ENCODE results near the gene CDC42BPB. TPM values are rescaled to one million over a fixed set of nuclear protein-coding genes. Genes with fewer than 3 reads are reported as not detected.

CDC42BPB gene
- total RNA-seq, 2 donors from 2014 or later, result 66.2 to 102 TPM

GRCh38 chr14:103100281-103101121 lies 43.2 kb upstream of the CDC42BPB start:
- H3K4me1 ChIP-seq, result peaks cover 37% of the 10 kb centered on the region
- no peak overlapping the region for H3K27ac ChIP-seq
- ATAC-seq (no peak), DNase-seq (peak in 1 of 4 donors; percentile 6)
- intact Hi-C loops (cut with DNase I), result loop anchor here (10.0 kb wide), 1 partner anchor 194 kb away; no protein-coding TSS in a partner anchor
- H3K9me3 ChIP-seq, result no peaks in the 10 kb centered on the region
- H3K36me3 ChIP-seq (replicated peaks in 1 of 2; ENCODE audit: insufficient read depth in 1 of 2, low read depth in 2 of 2), result no peaks in the 10 kb centered on the region
- H3K27me3 ChIP-seq, result no peaks in the 10 kb centered on the region
- H3K4me3 ChIP-seq, result no peak overlapping the region
- WGBS, 2 donors, result 76 to 91% methylated on average over 15 to 25 of the region's 25 CpGs
- no peak for TF ChIP-seq CTCF (IDR thresholded peaks at IDR 0.05)
- TF ChIP-seq POLR2A (IDR thresholded peaks at IDR 0.05), result no peak

GRCh38 chr14:103099733-103100280 lies 42.5 kb upstream of the CDC42BPB start:
- intact Hi-C loops (cut with DNase I), result loop anchor here (10.0 kb wide), 1 partner anchor 195 kb away; no protein-coding TSS in a partner anchor
- Histone ChIP-seq H3K4me1 (peaks cover 32% of the 10 kb centered on the region), H3K27me3 (no peaks in the 10 kb centered on the region), H3K27ac (no peak overlapping the region), H3K4me3 (no peak overlapping the region), H3K9me3 (no peaks in the 10 kb centered on the region), H3K36me3 (replicated peaks in 1 of 2; ENCODE audit: insufficient read depth in 1 of 2, low read depth in 2 of 2) (no peaks in the 10 kb centered on the region)
- TF ChIP-seq POLR2A (IDR thresholded peaks at IDR 0.05), result no peak
- TF ChIP-seq CTCF (IDR thresholded peaks at IDR 0.05), result no peak
- DNase-seq (no peak), ATAC-seq (no peak)
- 77 to 93% methylated on average over 3 to 8 of the region's 8 CpGs for WGBS, 2 donors

GRCh38 chr14:103099081-103099732 lies 41.9 kb upstream of the CDC42BPB start:
- no peak overlapping the region for H3K4me3 ChIP-seq
- DNase-seq (peak in 1 of 4 donors; percentile 62), ATAC-seq (peak; percentile 26)
- H3K9me3 ChIP-seq, result no peaks in the 10 kb centered on the region
- 11 to 30% methylated on average over 7 to 12 of the region's 12 CpGs for WGBS, 2 donors
- no peak overlapping the region for H3K27ac ChIP-seq
- no peaks in the 10 kb centered on the region for H3K36me3 ChIP-seq (replicated peaks in 1 of 2; ENCODE audit: insufficient read depth in 1 of 2, low read depth in 2 of 2)
- H3K27me3 ChIP-seq, result no peaks in the 10 kb centered on the region
- TF ChIP-seq POLR2A (IDR thresholded peaks at IDR 0.05) (no peak), CTCF (IDR thresholded peaks at IDR 0.05) (peak in 3 of 7 experiments; percentile 13 to 35 (median 26))
- H3K4me1 ChIP-seq, result peaks cover 26% of the 10 kb centered on the region
- intact Hi-C loops (cut with DNase I), result no loop called here

- no peak overlapping the region for H3K27ac ChIP-seq
- H3K4me3 ChIP-seq, result no peak overlapping the region
- ATAC-seq (no peak), DNase-seq (peak in 1 of 4 donors; percentile 8)
- TF ChIP-seq CTCF (IDR thresholded peaks at IDR 0.05), result no peak
- TF ChIP-seq POLR2A (IDR thresholded peaks at IDR 0.05), result no peak
- 75 to 76% methylated on average over 14 to 29 of the region's 31 CpGs for WGBS, 2 donors
- H3K36me3 ChIP-seq (replicated peaks in 1 of 2; ENCODE audit: insufficient read depth in 1 of 2, low read depth in 2 of 2), result no peaks in the 10 kb centered on the region
- H3K9me3 ChIP-seq, result no peaks in the 10 kb centered on the region
- no peaks in the 10 kb centered on the region for H3K27me3 ChIP-seq
- intact Hi-C loops (cut with DNase I), result no loop called here
- H3K4me1 ChIP-seq, result peaks cover 16% of the 10 kb centered on the region
Observed at GRCh38 chr14:103097994-103098957, 40.9 kb upstream of the CDC42BPB start.
